BE2C (cell line): ENCODE data around the gene IL21.

Experiments used
- DNase-seq: peaks from one replicate; pipeline ENCODE4 v3.0.0-alpha.2; 2020
- H3K27me3 ChIP-seq: fragments of 250-450 bp; sonication (Bioruptor Pico); 2 replicates; pipeline ENCODE4 v1.5.1; 2020; ENCODE audit warnings: mild to moderate bottlenecking
- H3K36me3 ChIP-seq: fragments of 250-450 bp; sonication (Bioruptor Pico); 2 replicates; pipeline ENCODE4 v1.5.1; 2020; ENCODE audit warnings: mild to moderate bottlenecking
- H3K4me1 ChIP-seq: fragments of 250-450 bp; sonication (Bioruptor Pico); 2 replicates; pipeline ENCODE4 v1.5.1; 2020
- H3K4me3 ChIP-seq: 2 replicates; pipeline ENCODE4 v1.5.1; 2011; ENCODE audit warnings: low read depth, low read length
- H3K9me3 ChIP-seq: fragments of 250-450 bp; sonication (Bioruptor Pico); 2 replicates; pipeline ENCODE4 v1.5.1; 2020
- TF ChIP-seq, protein P1 (sequence below): IDR thresholded peaks from 2 replicates; pipeline ENCODE4 v1.5.1; 2012; ENCODE audit warnings: mild to moderate bottlenecking, low read depth, low read length

IL21 gene

DNA sequence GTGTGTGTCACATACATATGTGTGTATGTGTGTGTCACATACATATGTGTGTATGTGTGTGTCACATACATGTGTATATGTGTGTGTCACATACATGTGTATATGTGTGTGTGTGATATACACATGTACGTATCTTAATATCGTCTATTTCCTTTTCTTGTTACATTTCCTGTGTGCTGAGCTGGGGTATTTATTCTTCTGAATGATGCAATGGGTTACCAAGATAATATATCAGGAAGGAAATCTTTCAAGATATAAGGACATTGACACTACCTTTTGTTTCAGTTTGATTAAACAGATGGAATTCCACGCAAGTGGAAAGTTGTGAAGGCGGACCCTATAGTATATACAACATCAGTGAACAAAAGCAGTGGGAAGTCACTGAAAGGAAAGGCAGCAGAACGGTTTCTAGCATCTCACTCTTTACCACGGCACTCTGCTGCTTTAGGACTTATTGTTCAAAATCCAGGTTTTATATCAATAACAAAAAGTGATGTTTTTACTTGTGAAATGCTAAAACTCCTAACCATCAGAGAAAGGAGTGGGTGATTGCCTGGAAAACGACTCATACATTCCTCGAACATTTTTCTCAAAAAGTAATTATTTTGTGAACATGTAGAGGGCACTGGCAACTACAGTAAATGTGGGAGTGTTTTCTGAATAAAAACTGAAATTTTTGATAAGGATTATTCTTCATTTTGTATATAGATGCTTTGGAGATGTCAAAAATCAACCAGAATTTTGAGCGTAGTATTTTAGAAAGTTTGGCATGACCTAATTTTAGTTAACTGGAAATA, 43.1 kb upstream of the IL21 start:
- H3K4me3 ChIP-seq: no peak overlapping the region
- TF ChIP-seq, protein P1, sequence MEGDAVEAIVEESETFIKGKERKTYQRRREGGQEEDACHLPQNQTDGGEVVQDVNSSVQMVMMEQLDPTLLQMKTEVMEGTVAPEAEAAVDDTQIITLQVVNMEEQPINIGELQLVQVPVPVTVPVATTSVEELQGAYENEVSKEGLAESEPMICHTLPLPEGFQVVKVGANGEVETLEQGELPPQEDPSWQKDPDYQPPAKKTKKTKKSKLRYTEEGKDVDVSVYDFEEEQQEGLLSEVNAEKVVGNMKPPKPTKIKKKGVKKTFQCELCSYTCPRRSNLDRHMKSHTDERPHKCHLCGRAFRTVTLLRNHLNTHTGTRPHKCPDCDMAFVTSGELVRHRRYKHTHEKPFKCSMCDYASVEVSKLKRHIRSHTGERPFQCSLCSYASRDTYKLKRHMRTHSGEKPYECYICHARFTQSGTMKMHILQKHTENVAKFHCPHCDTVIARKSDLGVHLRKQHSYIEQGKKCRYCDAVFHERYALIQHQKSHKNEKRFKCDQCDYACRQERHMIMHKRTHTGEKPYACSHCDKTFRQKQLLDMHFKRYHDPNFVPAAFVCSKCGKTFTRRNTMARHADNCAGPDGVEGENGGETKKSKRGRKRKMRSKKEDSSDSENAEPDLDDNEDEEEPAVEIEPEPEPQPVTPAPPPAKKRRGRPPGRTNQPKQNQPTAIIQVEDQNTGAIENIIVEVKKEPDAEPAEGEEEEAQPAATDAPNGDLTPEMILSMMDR: no peak
- no peaks in the 10 kb centered on the region for H3K4me1 ChIP-seq
- no peaks in the 10 kb centered on the region for H3K9me3 ChIP-seq
- H3K27me3 ChIP-seq: peaks cover 9% of the 10 kb centered on the region
- no peak for DNase-seq
- H3K36me3 ChIP-seq: no peaks in the 10 kb centered on the region

GRCh38 chr4:122663291-122663690, 42.4 kb upstream of the IL21 start:
- no peaks in the 10 kb centered on the region for H3K36me3 ChIP-seq
- H3K4me3 ChIP-seq: no peak overlapping the region
- no peak for DNase-seq
- TF ChIP-seq, protein P1: no peak
- H3K9me3 ChIP-seq: no peaks in the 10 kb centered on the region
- H3K4me1 ChIP-seq: no peaks in the 10 kb centered on the region
- H3K27me3 ChIP-seq: peaks cover 6% of the 10 kb centered on the region

DNA sequence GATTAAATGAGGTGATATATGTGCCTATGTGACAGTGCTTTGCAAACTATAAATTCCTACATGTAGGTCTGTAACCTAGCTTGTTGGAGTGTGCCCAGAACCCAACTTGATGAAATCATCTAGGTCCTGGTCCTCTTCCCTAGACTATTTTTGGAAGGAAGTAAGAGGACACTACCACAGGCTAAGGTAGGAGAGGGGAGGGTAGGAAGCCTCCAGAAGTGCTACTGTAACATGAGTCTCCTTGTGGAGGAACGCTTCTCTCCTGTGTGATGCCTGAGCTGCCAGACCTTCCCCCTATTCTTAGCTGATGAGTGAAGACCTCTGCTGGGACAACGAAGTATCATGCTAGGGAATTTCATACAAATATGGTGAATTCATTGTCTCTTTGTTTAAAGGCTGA, 41.8 kb upstream of the IL21 start:
- Histone ChIP-seq H3K9me3 (no peaks in the 10 kb centered on the region), H3K4me1 (no peaks in the 10 kb centered on the region), H3K4me3 (no peak overlapping the region), H3K27me3 (peaks cover 4% of the 10 kb centered on the region), H3K36me3 (no peaks in the 10 kb centered on the region)
- TF ChIP-seq, protein P1: no peak
- DNase-seq: no peak

DNA sequence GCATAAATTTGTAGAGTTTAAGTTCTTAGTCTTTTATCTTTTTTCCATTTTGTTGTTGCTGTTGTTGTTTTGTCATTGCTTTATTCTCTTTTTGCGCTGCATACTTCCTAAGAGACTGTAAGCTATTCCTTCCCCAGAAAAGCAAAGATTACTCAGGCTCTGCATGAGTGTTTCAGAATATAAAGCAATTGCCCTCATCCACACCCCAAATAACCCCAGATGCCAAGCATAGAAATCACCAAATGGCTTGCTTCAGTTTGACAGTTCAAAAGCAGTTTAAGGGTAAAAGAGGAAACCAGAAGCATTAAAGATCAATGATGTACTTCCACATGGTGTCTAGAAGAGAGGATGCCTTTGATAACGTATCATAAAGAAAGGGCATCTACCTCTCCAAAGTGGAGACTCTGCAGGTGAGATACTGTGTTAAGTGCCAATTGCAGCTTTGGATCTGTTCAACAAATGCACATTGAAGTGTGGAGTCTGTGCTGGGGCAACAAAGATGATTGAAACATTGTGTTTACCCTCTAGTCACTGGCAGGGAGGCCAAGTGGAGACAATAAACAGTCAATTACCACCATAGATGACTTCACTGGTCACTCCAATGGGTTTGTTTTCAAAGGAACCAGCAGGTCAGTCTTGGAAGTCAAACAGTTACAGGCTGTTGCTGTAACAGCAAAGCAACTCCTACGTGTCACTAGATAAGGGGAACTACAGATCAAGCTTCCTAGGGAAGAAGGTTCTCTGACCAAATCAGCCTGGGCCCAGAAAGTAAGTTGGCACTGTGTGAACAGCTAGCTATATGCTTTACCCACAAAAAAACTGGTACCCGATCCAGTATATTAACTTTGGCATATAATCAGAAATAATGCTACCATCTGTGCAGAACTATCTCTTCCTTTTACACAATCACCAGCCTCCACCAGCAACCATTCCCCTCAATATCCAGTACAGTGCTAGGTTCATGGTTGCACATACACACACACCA, 40.6 kb upstream of the IL21 start:
- no peaks in the 10 kb centered on the region for H3K9me3 ChIP-seq
- H3K4me1 ChIP-seq: no peaks in the 10 kb centered on the region
- H3K27me3 ChIP-seq: peaks cover 4% of the 10 kb centered on the region; the same call in 1 of the 2 replicates
- no peak for DNase-seq
- TF ChIP-seq, protein P1: no peak
- no peak overlapping the region for H3K4me3 ChIP-seq
- H3K36me3 ChIP-seq: no peaks in the 10 kb centered on the region

DNA sequence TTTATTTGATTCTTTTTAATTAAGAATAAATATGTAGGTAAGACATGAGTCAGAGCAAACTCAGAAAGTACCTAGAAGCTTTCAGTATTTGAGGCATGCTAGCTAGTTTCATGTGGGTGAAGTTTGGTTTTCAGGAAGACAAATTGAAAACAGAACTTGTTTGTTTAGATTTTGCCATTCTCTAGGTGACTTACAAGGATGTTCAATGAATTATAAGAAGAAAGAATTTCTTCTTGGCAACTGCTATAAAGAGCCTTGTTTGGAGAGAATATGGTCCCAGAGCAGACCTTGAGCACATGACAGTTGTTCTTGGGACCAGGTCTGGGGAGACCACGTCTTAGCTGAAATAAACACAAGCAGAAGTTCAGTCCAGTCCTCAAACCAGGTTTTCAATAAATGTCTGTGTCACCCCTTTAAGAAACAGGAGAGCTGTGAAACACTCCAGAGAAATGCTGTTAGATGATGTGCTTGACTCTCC, 38.0 kb upstream of the IL21 start:
- Histone ChIP-seq H3K27me3 (peaks cover 4% of the 10 kb centered on the region; the same call in 1 of the 2 replicates), H3K36me3 (no peaks in the 10 kb centered on the region), H3K9me3 (no peaks in the 10 kb centered on the region), H3K4me1 (no peaks in the 10 kb centered on the region), H3K4me3 (no peak overlapping the region)
- TF ChIP-seq, protein P1: no peak
- no peak for DNase-seq
